HepG2 (cell line): ENCODE data around the gene ENDOU. TPM values are rescaled to one million over a fixed set of nuclear protein-coding genes. Genes with fewer than 3 reads are reported as not detected.

ENCODE experiments used
- ARID5B ChIP-seq: IDR thresholded peaks from 2 replicates; pipeline ENCODE4 v1.4.0; 2020; ENCODE audit warnings: mild to moderate bottlenecking, missing genetic modification reagents
- DZIP1 ChIP-seq: sonication (generic); formaldehyde crosslinking; IDR thresholded peaks from 2 replicates; pipeline ENCODE4 v1.5.0; 2020; ENCODE audit warnings: mild to moderate bottlenecking, missing genetic modification reagents
- MTA3 ChIP-seq: sonication (generic); formaldehyde crosslinking; IDR thresholded peaks from 2 replicates; pipeline ENCODE4 v1.4.0; 2020; ENCODE audit warnings: missing genetic modification reagents
- polyA plus RNA-seq, 8 experiments: library from polyadenylated mRNA; depleted of rRNA in 3 of 8; stranded (reverse) in 7 of 8; unstranded in 1 of 8; fragments of >200 nt; fragmentation: Illumina TruSeq in 4 of 8; extraction: Trizol in 4 of 8; gene quantifications; 2 replicates each; pipeline versions ENCODE4 v1.2.1 to v1.2.3, GENCODE V29; 2011 to 2016; ENCODE audit warnings: low read depth in 4 of 8, missing spikeins in 1 of 8, mixed read lengths in 1 of 8; ENCODE audit not compliant: insufficient read depth in 1 of 8
- total RNA-seq, 5 experiments: library from RNA; depleted of rRNA; stranded (reverse); fragments of >200 nt; fragmentation: Illumina TruSeq; extraction: Trizol; gene quantifications; 2 replicates each; pipeline ENCODE4 v1.2.3, GENCODE V29; 2016; ENCODE audit warnings: low read depth in 1 of 5
- TF ChIP-seq, protein P1 (sequence below): sonication (generic); formaldehyde crosslinking; IDR thresholded peaks from 2 replicates; pipeline ENCODE4 v1.8.1; 2023; ENCODE audit warnings: mild to moderate bottlenecking, inconsistent platforms, moderate library complexity, missing genetic modification reagents, borderline replicate concordance
- TF ChIP-seq, protein P2 (sequence below): sonication (generic); formaldehyde crosslinking; IDR thresholded peaks from 2 replicates; pipeline ENCODE4 v1.8.1; 2023; ENCODE audit warnings: mild to moderate bottlenecking, moderate library complexity, missing genetic modification reagents
- TF ChIP-seq, protein P3 (sequence below): IDR thresholded peaks from 2 replicates; pipeline ENCODE4 v1.6.1; 2012; ENCODE audit warnings: inconsistent platforms

The ENDOU gene
- total and polyA plus RNA-seq, 2 of the 13 experiments (the other 11 are each of a cell fraction or from before 2014, with no cell fraction given), result not detected

DNA sequence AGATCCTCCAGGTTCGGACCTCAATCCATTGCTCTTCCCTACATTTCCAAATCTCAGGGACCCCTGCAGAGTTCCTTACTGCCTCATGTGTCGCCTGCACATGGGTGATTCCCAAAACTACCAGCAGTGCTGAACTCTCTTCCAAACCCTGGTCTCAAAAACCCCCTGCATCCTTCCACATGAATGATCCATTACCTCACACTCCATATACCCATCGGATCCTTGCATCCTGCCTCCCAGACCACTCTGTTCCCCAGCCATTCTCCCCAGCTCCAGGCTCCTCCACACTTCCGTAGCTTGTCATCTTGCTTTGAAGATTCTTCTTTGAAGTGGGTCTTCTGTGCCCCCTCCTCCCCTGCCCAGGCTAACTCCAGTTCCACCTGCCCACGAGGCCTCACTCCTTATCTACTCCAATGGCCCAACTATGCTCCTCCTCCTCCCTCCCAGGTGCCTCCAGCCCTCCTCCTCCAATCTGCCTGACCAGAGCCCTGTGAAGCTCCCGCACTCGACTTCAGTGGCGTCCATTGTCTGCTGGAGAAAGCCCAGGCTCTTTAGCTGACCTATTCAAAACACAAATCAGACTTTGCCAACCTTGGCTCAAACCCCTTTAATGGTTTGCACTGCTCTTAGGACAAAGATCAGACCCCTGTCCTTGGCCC, 19.6 kb upstream of the ENDOU start (continued):
- TF ChIP-seq, protein P1, sequence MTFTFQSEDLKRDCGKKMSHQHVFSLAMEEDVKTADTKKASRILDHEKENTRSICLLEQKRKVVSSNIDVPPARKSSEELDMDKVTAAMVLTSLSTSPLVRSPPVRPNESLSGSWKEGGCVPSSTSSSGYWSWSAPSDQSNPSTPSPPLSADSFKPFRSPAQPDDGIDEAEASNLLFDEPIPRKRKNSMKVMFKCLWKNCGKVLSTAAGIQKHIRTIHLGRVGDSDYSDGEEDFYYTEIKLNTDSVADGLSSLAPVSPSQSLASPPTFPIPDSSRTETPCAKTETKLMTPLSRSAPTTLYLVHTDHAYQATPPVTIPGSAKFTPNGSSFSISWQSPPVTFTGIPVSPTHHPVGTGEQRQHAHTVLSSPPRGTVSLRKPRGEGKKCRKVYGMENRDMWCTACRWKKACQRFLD (CRISPR knock-in tag), result no peak
- TF ChIP-seq DZIP1 (CRISPR knock-in tag) (no peak), ARID5B (CRISPR knock-in tag) (no peak), MTA3 (no peak)
- TF ChIP-seq, protein P2, sequence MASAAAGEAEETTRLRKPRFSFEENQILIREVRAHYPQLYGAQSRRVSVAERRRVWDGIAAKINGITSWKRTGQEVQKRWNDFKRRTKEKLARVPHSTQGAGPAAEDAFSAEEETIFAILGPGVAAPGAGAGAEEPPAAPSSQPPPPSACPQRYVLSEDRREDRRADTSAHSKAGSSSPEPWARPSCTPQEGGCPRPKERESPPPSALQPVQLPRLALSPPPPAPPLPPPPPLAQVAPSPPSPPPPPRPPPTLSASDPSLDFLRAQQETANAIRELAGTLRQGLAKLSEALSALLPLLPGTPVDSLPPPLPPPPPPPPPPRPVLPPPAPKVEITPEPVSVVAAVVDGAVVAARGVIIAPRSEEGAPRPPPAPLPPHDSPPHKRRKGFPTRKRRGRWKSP (CRISPR knock-in tag), result no peak
- TF ChIP-seq, protein P3, sequence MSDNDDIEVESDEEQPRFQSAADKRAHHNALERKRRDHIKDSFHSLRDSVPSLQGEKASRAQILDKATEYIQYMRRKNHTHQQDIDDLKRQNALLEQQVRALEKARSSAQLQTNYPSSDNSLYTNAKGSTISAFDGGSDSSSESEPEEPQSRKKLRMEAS, result no peak
